Spleen (tissue), 11 donors: ENCODE results near the gene LRCH1. TPM values are rescaled to one million over a fixed set of nuclear protein-coding genes. Genes with fewer than 3 reads are reported as not detected.

Experiments
- DNase-seq: peaks from one replicate; pipeline ENCODE4 v3.0.0-alpha.2; 2020
- H3K27ac ChIP-seq, 8 donors: fragments of 200-600 bp; sonication (generic) in 7 of 8; 1 replicate in 4 of 8; 2 replicates in 4 of 8; pipeline versions ENCODE4 v1.5.0 to v1.8.0; 2016 to 2021; ENCODE audit warnings: inconsistent platforms in 4 of 8, mild to moderate bottlenecking in 4 of 8, moderate library complexity in 1 of 8
- H3K27me3 ChIP-seq, 7 donors: fragments of 200-600 bp; sonication (generic) in 6 of 7; replicated peaks in 1 of 7; 1 replicate in 4 of 7; 2 replicates in 3 of 7; pipeline versions ENCODE4 v1.5.0 to v1.8.0; 2016 to 2021; ENCODE audit warnings: inconsistent platforms in 3 of 7, mild to moderate bottlenecking in 1 of 7
- H3K36me3 ChIP-seq, 6 donors: fragments of 200-600 bp; sonication (generic) in 5 of 6; 1 replicate in 4 of 6; 2 replicates in 2 of 6; pipeline versions ENCODE4 v1.5.0 to v1.8.0; 2016 to 2021; ENCODE audit warnings: inconsistent platforms in 2 of 6
- H3K4me1 ChIP-seq, 6 donors: fragments of 200-600 bp; sonication (generic) in 5 of 6; 1 replicate in 3 of 6; 2 replicates in 3 of 6; pipeline versions ENCODE4 v1.5.0 to v1.8.0; 2016 to 2021; ENCODE audit warnings: inconsistent platforms in 3 of 6
- H3K4me3 ChIP-seq, 8 donors: fragments of 200-600 bp; sonication (generic) in 7 of 8; 1 replicate in 4 of 8; 2 replicates in 4 of 8; pipeline versions ENCODE4 v1.5.0 to v1.8.0; 2016 to 2021; ENCODE audit warnings: inconsistent platforms in 4 of 8, mild to moderate bottlenecking in 4 of 8, moderate library complexity in 2 of 8
- H3K9me3 ChIP-seq, 8 donors: fragments of 200-600 bp; sonication (generic) in 7 of 8; 1 replicate in 4 of 8; 2 replicates in 4 of 8; pipeline versions ENCODE4 v1.5.0 to v1.8.0; 2016 to 2021; ENCODE audit warnings: inconsistent platforms in 4 of 8
- POLR2A ChIP-seq, 3 donors: fragments of 450-650 bp; IDR thresholded peaks; one replicate each; pipeline ENCODE4 v1.5.1; 2017; ENCODE audit warnings: antibody characterized with exemption in 3 of 3, mild to moderate bottlenecking in 1 of 3
- POLR2AphosphoS5 ChIP-seq, 3 donors: sonication (generic); formaldehyde crosslinking; IDR thresholded peaks; one replicate each; pipeline ENCODE4 v1.5.1; 2017; ENCODE audit warnings: antibody characterized with exemption in 3 of 3
- WGBS, 5 donors: extraction: QIAGEN DNeasy Blood & Tissue Kit in 3 of 5; methylation state at CpG; one replicate each; pipeline versions ENCODE4 v1.1.5 to v1.1.7; 2013 to 2018; 5-methylcytosine and 5-hydroxymethylcytosine counted together
- intact Hi-C: fragments of 100-400 bp; cut with DNase I; formaldehyde crosslinking; loops from one replicate; pipeline ENCODE4 v1.15.0; 2023; ENCODE audit warnings: low total_unique reads
- polyA plus RNA-seq, 3 donors: library from polyadenylated mRNA; stranded (reverse); fragments of 200-250 nt; gene quantifications; one replicate each; pipeline ENCODE4 v1.2.1, GENCODE V29; 2013
- total RNA-seq, 7 donors: library from RNA; depleted of rRNA in 3 of 7; stranded (reverse); fragments of >200 nt in 3 of 7; fragmentation: NEBNext Ultra II Directional in 4 of 7; extraction: Animal tissue kit (Norgen Biotek cat#: 25700) in 4 of 7; gene quantifications; one replicate each; pipeline versions ENCODE4 v1.1.0 to v1.2.1, GENCODE V29; 2016 to 2021
- TF ChIP-seq, protein P1 (sequence below), 11 experiments: fragments of 200-600 bp in 7 of 11; fragments of 450-650 bp in 4 of 11; sonication (generic) in 4 of 11; IDR thresholded peaks in 8 of 11; conservative IDR thresholded peaks in 3 of 11; 1 replicate in 7 of 11; 2 replicates in 4 of 11; pipeline versions ENCODE4 v1.4.0 to v1.8.0; 2016 to 2021; ENCODE audit warnings: antibody characterized with exemption in 11 of 11, inconsistent platforms in 4 of 11, mild to moderate bottlenecking in 1 of 11
- donor health status: healthy with polysubstance abuse.
- donor health status: DM: no; HTN: no; CAD: no; lungs with moderate emphysema.
- donor health status: DM: no; HTN: no; CAD: no.
- donor health status: Bipolar disorder and iron deficiency.
- donor health status: healthy.
- donor health status: DM: no; HTN: no; CAD: no.
- donor health status: DM: yes; HTN: yes; CAD: no.

The LRCH1 gene
- total and polyA plus RNA-seq, 10 donors, result 7.4 to 41.6 (median 34.6) TPM

DNA sequence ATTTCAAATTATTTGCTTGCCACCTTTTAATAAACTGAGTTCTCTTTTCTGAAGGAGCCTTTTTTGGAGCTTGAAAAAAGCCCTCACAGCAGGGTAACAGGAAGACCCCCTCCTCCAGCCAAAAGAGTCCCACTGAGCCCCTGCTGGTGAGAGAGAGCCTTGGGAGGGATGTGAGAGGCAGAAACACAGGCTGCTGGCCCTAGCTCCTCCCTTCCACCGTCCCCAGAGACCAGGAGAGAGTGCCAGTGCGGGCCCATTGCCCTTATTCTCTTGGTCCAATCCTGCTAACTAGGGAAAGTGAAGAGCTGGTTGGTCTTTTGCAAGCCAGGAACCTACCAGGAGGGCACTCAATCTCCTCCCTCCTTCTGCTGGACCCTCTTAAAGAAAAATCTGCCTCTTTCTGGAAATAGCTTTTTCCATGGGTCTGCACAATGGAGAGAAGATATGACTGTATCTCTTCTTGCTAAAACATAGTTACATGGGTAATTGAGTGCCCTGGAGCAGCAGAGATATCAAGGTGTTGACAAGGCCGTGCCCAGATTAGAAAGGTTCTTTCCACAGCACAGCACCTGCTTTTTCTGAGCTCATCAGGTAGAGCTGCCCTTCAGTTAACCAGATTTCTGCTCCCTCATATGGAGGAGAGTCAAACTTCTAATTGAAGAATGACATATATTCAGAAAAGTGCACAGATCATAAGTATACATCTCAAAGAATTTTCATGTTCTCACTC, 113.9 kb downstream of the LRCH1 start:
- Histone ChIP-seq H3K27ac (peak overlapping the region; percentile 48 to 84 (median 82)), H3K4me3 (no peak overlapping the region), H3K4me1 (peaks cover 30 to 90% (median 65%) of the 10 kb centered on the region in 6 donors), H3K36me3 (peaks cover 0 to 18% (median 3%) of the 10 kb centered on the region in 6 donors), H3K27me3 (no peaks in the 10 kb centered on the region), H3K9me3 (no peaks in the 10 kb centered on the region)
- intact Hi-C loops, result no loop called here
- TF ChIP-seq, protein P1, sequence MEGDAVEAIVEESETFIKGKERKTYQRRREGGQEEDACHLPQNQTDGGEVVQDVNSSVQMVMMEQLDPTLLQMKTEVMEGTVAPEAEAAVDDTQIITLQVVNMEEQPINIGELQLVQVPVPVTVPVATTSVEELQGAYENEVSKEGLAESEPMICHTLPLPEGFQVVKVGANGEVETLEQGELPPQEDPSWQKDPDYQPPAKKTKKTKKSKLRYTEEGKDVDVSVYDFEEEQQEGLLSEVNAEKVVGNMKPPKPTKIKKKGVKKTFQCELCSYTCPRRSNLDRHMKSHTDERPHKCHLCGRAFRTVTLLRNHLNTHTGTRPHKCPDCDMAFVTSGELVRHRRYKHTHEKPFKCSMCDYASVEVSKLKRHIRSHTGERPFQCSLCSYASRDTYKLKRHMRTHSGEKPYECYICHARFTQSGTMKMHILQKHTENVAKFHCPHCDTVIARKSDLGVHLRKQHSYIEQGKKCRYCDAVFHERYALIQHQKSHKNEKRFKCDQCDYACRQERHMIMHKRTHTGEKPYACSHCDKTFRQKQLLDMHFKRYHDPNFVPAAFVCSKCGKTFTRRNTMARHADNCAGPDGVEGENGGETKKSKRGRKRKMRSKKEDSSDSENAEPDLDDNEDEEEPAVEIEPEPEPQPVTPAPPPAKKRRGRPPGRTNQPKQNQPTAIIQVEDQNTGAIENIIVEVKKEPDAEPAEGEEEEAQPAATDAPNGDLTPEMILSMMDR (IDR thresholded peaks at IDR 0.05 in 8 of 11, conservative IDR thresholded peaks at IDR 0.05 in 3 of 11), result no peak
- TF ChIP-seq POLR2AphosphoS5 (IDR thresholded peaks at IDR 0.05), result no peak
- no peak for TF ChIP-seq POLR2A (IDR thresholded peaks at IDR 0.05)
- WGBS, 5 donors, result 65 to 86% (median 78%) methylated on average over 3 of the region's 3 CpGs
- no peak for DNase-seq

DNA sequence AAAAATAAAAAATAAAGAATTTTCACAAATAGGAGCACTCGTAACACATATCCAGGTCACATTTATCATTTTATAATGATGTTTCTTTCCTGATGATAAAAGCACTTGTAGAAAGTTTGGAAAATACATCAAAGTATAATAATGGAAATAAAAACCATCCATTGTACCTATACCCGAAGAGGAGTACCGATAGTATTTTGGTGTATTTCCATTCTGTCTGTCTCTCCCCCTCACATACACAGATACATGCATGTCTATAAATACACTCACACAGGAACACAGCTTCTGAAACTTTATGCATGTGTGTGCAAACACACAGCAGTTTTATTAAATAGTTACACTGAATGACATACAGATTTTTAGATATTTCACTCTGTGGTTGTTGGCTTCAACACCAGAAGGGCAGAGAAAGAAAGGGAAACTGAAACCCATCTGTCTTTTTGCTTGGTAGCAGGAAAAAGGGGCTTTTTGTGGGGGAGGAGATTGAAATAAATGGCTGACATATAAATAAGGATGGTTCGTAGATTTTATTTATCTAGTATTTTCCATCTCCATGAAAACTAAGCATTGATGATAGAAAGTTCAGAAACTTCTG, 114.8 kb downstream of the LRCH1 start:
- Histone ChIP-seq H3K4me3 (peak overlapping the region in 7 of 8 donors; percentile 7 to 53 (median 25)), H3K27me3 (no peaks in the 10 kb centered on the region), H3K9me3 (no peaks in the 10 kb centered on the region), H3K36me3 (peaks cover 0 to 27% (median 3%) of the 10 kb centered on the region in 6 donors), H3K27ac (peak overlapping the region; percentile 53 to 84 (median 82)), H3K4me1 (peaks cover 30 to 84% (median 58%) of the 10 kb centered on the region in 6 donors)
- intact Hi-C loops, result no loop called here
- no peak for DNase-seq
- WGBS, 5 donors, result 36 to 48% (median 38%) methylated on average over 4 of the region's 4 CpGs
- TF ChIP-seq POLR2A (IDR thresholded peaks at IDR 0.05), result no peak
- TF ChIP-seq POLR2AphosphoS5 (IDR thresholded peaks at IDR 0.05), result no peak
- TF ChIP-seq, protein P1 (IDR thresholded peaks at IDR 0.05 in 8 of 11, conservative IDR thresholded peaks at IDR 0.05 in 3 of 11), result no peak

- no peak for DNase-seq
- 1 to 9% (median 5%) methylated on average over 3 of the region's 3 CpGs for WGBS, 5 donors
- Histone ChIP-seq H3K36me3 (peaks cover 0 to 28% (median 3%) of the 10 kb centered on the region in 6 donors), H3K4me1 (peaks cover 30 to 84% (median 53%) of the 10 kb centered on the region in 6 donors), H3K27me3 (no peaks in the 10 kb centered on the region), H3K27ac (peak overlapping the region; percentile 53 to 84 (median 82)), H3K4me3 (peak overlapping the region in 7 of 8 donors; percentile 7 to 53 (median 25)), H3K9me3 (no peaks in the 10 kb centered on the region)
- intact Hi-C loops, result no loop called here
- TF ChIP-seq POLR2AphosphoS5 (IDR thresholded peaks at IDR 0.05) (peak in 1 of 3 donors; percentile 44), POLR2A (IDR thresholded peaks at IDR 0.05) (no peak)
- TF ChIP-seq, protein P1 (IDR thresholded peaks at IDR 0.05 in 8 of 11, conservative IDR thresholded peaks at IDR 0.05 in 3 of 11), result no peak
These were observed 115.3 kb downstream of the LRCH1 start for GRCh38 chr13:46668302-46668720.
